HFFc6 (cell line): ENCODE results near the gene CEL. TPM values are rescaled to one million over a fixed set of nuclear protein-coding genes. Genes with fewer than 3 reads are reported as not detected.

Experiments
- DNase-seq: peaks from one replicate; pipeline ENCODE4 v3.0.0-alpha.2; 2018
- H3K27ac Mint-ChIP-seq: 2 replicates; pipeline ENCODE4 v1.8.0; 2020; ENCODE audit warnings: mild to moderate bottlenecking, mixed read lengths
- H3K27me3 Mint-ChIP-seq: 2 replicates; pipeline ENCODE4 v1.8.0; 2021; ENCODE audit warnings: mild to moderate bottlenecking, moderate library complexity, mixed read lengths; ENCODE audit not compliant: insufficient read depth
- H3K36me3 Mint-ChIP-seq: 2 replicates; pipeline ENCODE4 v1.8.0; 2021; ENCODE audit warnings: low read depth, mixed read lengths
- H3K4me1 Mint-ChIP-seq: 2 replicates; pipeline ENCODE4 v1.8.0; 2020; ENCODE audit warnings: low read depth, mixed read lengths
- H3K4me3 Mint-ChIP-seq: 2 replicates; pipeline ENCODE4 v1.8.0; 2020; ENCODE audit warnings: mild to moderate bottlenecking, moderate library complexity, mixed read lengths
- H3K9me3 Mint-ChIP-seq: 2 replicates; pipeline ENCODE4 v1.8.0; 2020; ENCODE audit warnings: mild to moderate bottlenecking, mixed read lengths
- total RNA-seq, 6 experiments: library from RNA; stranded (reverse); fragmentation: NEBNext Ultra II Directional; extraction: Animal tissue kit (Norgen Biotek cat#: 25700); gene quantifications; 2 replicates in 1 of 6; 3 replicates in 5 of 6; pipeline ENCODE4 v1.2.3, GENCODE V29; 2021
- TF ChIP-seq, protein P1 (sequence below): fragments of 200-600 bp; sonication (generic); IDR thresholded peaks from 2 replicates; pipeline ENCODE4 v1.5.0; 2021; ENCODE audit warnings: antibody characterized with exemption, mild to moderate bottlenecking

Gene CEL
- total RNA-seq, 6 experiments from 2014 or later = 0.25 to 0.60 (median 0.43) TPM

DNA sequence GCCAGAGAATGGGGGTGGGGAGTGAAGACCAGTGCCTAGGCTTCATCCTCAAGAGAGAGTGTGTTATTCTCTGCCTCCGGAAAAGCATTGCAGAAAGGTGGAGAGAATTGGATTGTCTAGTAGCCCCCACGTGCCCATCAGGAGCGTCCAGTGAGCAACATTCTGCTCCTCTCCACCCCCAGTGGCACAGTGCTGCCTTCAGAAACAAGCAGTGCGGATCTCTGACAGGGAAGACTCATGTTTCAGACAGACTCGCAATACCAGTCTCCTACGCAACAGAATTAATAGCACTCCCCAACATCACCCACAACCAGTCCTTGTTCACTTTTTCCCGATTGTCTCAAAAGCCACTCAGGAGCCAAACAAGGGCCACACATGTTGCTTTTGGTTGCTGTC lies 14.9 kb upstream of the CEL start:
- Mint-ChIP-seq H3K4me3 (no peak overlapping the region), H3K9me3 (no peaks in the 10 kb centered on the region), H3K27me3 (peaks cover 2% of the 10 kb centered on the region; the same call in 1 of the 2 replicates), H3K27ac (no peak overlapping the region), H3K36me3 (peaks cover 4% of the 10 kb centered on the region; the same call in 1 of the 2 replicates), H3K4me1 (no peaks in the 10 kb centered on the region)
- no peak for DNase-seq
- TF ChIP-seq, protein P1, sequence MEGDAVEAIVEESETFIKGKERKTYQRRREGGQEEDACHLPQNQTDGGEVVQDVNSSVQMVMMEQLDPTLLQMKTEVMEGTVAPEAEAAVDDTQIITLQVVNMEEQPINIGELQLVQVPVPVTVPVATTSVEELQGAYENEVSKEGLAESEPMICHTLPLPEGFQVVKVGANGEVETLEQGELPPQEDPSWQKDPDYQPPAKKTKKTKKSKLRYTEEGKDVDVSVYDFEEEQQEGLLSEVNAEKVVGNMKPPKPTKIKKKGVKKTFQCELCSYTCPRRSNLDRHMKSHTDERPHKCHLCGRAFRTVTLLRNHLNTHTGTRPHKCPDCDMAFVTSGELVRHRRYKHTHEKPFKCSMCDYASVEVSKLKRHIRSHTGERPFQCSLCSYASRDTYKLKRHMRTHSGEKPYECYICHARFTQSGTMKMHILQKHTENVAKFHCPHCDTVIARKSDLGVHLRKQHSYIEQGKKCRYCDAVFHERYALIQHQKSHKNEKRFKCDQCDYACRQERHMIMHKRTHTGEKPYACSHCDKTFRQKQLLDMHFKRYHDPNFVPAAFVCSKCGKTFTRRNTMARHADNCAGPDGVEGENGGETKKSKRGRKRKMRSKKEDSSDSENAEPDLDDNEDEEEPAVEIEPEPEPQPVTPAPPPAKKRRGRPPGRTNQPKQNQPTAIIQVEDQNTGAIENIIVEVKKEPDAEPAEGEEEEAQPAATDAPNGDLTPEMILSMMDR = no peak

DNA sequence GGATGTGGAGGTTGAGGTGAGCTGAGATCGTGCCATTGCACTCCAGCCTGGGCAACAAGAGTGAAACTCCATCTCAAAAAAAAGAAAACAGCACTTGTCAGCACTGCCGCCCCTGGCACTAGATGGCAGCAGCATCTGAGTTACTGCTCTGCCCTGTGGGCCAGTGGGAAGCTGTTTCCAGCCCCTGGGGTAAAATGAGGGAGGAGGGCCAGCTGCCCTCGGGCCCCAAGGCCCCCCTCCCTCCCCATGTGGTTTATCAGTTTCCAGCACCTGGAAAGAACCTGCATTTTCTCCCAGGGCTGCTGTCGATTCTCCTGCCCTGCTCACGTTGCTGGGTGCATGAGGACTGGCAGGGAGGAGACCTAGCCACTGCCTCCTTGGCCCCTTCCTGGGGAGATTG lies 13.2 kb upstream of the CEL start:
- Mint-ChIP-seq H3K36me3 (peaks cover 5% of the 10 kb centered on the region), H3K9me3 (no peaks in the 10 kb centered on the region), H3K4me1 (no peaks in the 10 kb centered on the region), H3K27me3 (peaks cover 2% of the 10 kb centered on the region; the same call in 1 of the 2 replicates), H3K4me3 (no peak overlapping the region), H3K27ac (no peak overlapping the region)
- TF ChIP-seq, protein P1 = peak; percentile 75
- DNase-seq = peak; percentile 26

DNA sequence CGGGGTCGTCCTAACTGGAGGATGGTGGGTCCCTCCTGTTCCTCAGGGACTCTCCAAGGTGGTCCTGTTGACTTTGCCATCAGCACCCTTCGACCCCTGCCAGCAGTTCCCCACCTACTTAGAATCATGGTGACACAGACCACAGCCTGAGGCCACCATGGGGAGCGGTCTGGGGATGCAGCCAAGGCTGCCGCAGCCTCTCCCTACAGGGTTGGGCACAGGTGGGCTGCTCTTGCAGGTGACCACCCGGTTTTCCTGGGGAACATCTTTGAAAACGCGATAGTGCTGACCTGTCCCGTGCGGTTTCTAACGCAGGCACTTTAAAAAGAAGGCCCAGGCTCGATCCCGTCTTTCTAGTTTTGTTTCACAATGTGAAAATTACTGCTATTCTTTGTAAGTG lies 12.7 kb upstream of the CEL start:
- TF ChIP-seq, protein P1 = no peak
- Mint-ChIP-seq H3K9me3 (no peaks in the 10 kb centered on the region), H3K4me1 (peaks cover 2% of the 10 kb centered on the region; the same call in 1 of the 2 replicates), H3K36me3 (peaks cover 9% of the 10 kb centered on the region), H3K4me3 (no peak overlapping the region), H3K27ac (no peak overlapping the region), H3K27me3 (peaks cover 2% of the 10 kb centered on the region; the same call in 1 of the 2 replicates)
- no peak for DNase-seq

DNA sequence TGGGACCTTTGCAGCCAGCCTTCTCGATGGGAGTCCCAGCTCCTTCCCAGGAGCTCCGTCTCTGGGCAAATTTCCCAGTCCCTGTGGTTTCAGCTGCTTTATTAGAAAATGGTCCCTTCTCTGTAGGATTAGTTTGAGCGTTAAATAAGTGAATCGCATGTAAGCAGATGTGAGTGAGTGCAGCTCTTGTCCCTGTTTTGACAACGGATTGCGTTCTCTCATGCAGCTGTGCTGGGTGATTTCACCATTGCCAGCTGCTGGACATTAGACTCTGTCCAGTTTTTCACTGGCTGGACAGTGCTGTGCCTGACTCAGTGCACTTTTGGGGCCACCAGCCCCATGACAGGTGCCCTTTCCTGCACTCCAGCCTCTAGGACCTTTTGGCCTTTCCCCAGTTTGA lies 11.6 kb upstream of the CEL start:
- peaks cover 11% of the 10 kb centered on the region for H3K36me3 Mint-ChIP-seq
- DNase-seq = no peak
- TF ChIP-seq, protein P1 = no peak
- peaks cover 13% of the 10 kb centered on the region for H3K4me1 Mint-ChIP-seq
- no peak overlapping the region for H3K4me3 Mint-ChIP-seq
- H3K9me3 Mint-ChIP-seq = no peaks in the 10 kb centered on the region
- H3K27me3 Mint-ChIP-seq = peaks cover 2% of the 10 kb centered on the region; the same call in 1 of the 2 replicates
- no peak overlapping the region for H3K27ac Mint-ChIP-seq

DNA sequence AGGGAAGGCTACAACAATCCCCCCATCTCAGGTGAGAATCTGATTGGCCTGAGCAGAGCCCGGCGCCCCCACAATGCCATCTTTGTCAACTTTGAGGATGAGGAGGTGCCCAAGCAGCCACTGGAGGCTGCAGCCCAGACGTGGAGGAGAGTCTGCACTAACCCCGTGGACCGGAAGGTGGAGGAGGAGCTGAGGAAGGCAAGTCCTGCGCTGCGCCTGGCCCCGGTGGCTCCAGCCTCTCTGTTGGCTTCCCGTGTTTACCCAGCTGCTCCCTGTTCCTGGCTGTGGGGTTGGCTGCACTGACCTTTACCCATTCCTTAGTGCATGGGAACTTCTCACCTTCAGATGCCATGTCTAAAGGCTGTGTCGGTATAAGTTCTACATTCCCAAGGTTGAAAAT lies 11.0 kb upstream of the CEL start:
- no peak overlapping the region for H3K27ac Mint-ChIP-seq
- peaks cover 2% of the 10 kb centered on the region; the same call in 1 of the 2 replicates for H3K27me3 Mint-ChIP-seq
- peaks cover 11% of the 10 kb centered on the region for H3K36me3 Mint-ChIP-seq
- DNase-seq = no peak
- no peak overlapping the region for H3K4me3 Mint-ChIP-seq
- no peaks in the 10 kb centered on the region for H3K9me3 Mint-ChIP-seq
- TF ChIP-seq, protein P1 = no peak
- peaks cover 17% of the 10 kb centered on the region for H3K4me1 Mint-ChIP-seq
